ENCODE data around the gene ARSA. TPM values are rescaled to one million over a fixed set of nuclear protein-coding genes. Genes with fewer than 3 reads are reported as not detected.

Gene ARSA
- total and polyA plus RNA-seq, 2 of the 13 experiments (the other 11 are each of a cell fraction or from before 2014, with no cell fraction given) = 9.0 to 11.5 TPM

- Histone ChIP-seq H3K27me3 (ENCODE audit: control insufficient read depth in 1 of 2, insufficient read depth in 2 of 2, low read length in 2 of 2) (no peaks in the 10 kb centered on the region; a peak in 1 of 5 replicates), H3K4me3 (replicated peaks in 1 of 3; ENCODE audit: insufficient read depth in 1 of 3, low read depth in 2 of 3, low read length in 3 of 3) (no peak overlapping the region), H3K4me2 (ENCODE audit: low read depth, low read length) (no peak overlapping the region), H3K79me2 (ENCODE audit: insufficient read depth, low read length) (peaks cover 4% of the 10 kb centered on the region), H3K9ac (ENCODE audit: insufficient read depth, low read depth, low read length) (no peak overlapping the region), H2AFZ (ENCODE audit: low read length) (no peak overlapping the region), H3K4me1 (ENCODE audit: insufficient read depth, low read length) (peaks cover 73% of the 10 kb centered on the region), H4K20me1 (ENCODE audit: insufficient read depth, low read length) (no peaks in the 10 kb centered on the region), H3K36me3 (replicated peaks in 1 of 2; ENCODE audit: control insufficient read depth in 1 of 2, insufficient read depth in 2 of 2, low read length in 2 of 2) (no peaks in the 10 kb centered on the region), H3K9me3 (ENCODE audit: low read length) (no peaks in the 10 kb centered on the region), H3K27ac (ENCODE audit: extremely low read length, insufficient read depth, low read length) (no peak overlapping the region)
- in situ Hi-C loops (cut with HindIII; ENCODE audit: extremely low pct_ligation_motif_present, low pct_unique_long_range_greater_than_20kb) (loop anchor here (5.0 kb wide), 1 partner anchor 73 kb away; no protein-coding TSS in a partner anchor), intact Hi-C loops (cut with micrococcal nuclease; ENCODE audit: unreplicated experiment) (no loop called here)
- CTCF ChIA-PET (ENCODE audit: low intra/inter-chr PET ratio, low total read pairs) = no interaction called here
- POLR2A ChIA-PET = interaction anchor here (2.4 kb wide), 1 partner anchor 75 kb away, joined by 13 read pairs; no protein-coding TSS in a partner anchor
- no TSS peak for BruUV-seq (replicated peaks)
- no peak for FAIRE-seq
- no peak for ATAC-seq
- TF ChIP-seq ZC3H4 (CRISPR knock-in tag; IDR thresholded peaks at IDR 0.05; ENCODE audit: borderline replicate concordance) (no peak), ZBTB14 (CRISPR knock-in tag; IDR thresholded peaks at IDR 0.05) (no peak)
- WGBS (ENCODE audit: low lambda C conversion rate) = 87% methylated on average over 12 of the region's 16 CpGs
- no peak for DNase-seq (ENCODE audit: low spot score)
These were observed 3.4 kb downstream of the ARSA start for GRCh38 chr22:50624347-50625130.

- Histone ChIP-seq H3K4me2 (ENCODE audit: low read depth, low read length) (peak overlapping the region; percentile 97), H3K4me1 (ENCODE audit: insufficient read depth, low read length) (peaks cover 70% of the 10 kb centered on the region), H3K79me2 (ENCODE audit: insufficient read depth, low read length) (no peaks in the 10 kb centered on the region), H3K27me3 (ENCODE audit: control insufficient read depth in 1 of 2, insufficient read depth in 2 of 2, low read length in 2 of 2) (no peaks in the 10 kb centered on the region; a peak in 1 of 5 replicates), H3K36me3 (replicated peaks in 1 of 2; ENCODE audit: control insufficient read depth in 1 of 2, insufficient read depth in 2 of 2, low read length in 2 of 2) (no peaks in the 10 kb centered on the region), H3K27ac (ENCODE audit: extremely low read length, insufficient read depth, low read length) (peak overlapping the region; percentile 50), H3K9ac (ENCODE audit: insufficient read depth, low read depth, low read length) (peak overlapping the region; percentile 39), H2AFZ (ENCODE audit: low read length) (peak overlapping the region; percentile 7), H4K20me1 (ENCODE audit: insufficient read depth, low read length) (no peaks in the 10 kb centered on the region), H3K4me3 (replicated peaks in 1 of 3; ENCODE audit: insufficient read depth in 1 of 3, low read depth in 2 of 3, low read length in 3 of 3) (peak overlapping the region in 2 of 3 experiments; percentile 13 to 61; a peak in 4 of 6 replicates), H3K9me3 (ENCODE audit: low read length) (no peaks in the 10 kb centered on the region)
- DNase-seq (ENCODE audit: low spot score) (peak; percentile 68), ATAC-seq (peak; percentile 79), FAIRE-seq (peak; percentile 74)
- intact Hi-C loops (cut with micrococcal nuclease; ENCODE audit: unreplicated experiment) = loop anchor here (1.0 kb wide), 1 partner anchor 41 kb away; the partner anchor contains the start of gene CHKB
- WGBS (ENCODE audit: low lambda C conversion rate) = 27% methylated on average over 11 of the region's 16 CpGs
- ChIA-PET POLR2A (interaction anchor here (1.0 to 2.4 kb wide), 6 partner anchors 10 to 115 kb away, joined by 3 to 14 read pairs (median 5); partner anchors contain the start of genes LMF2, NCAPH2 and SCO2), CTCF (ENCODE audit: low intra/inter-chr PET ratio, low total read pairs) (interaction anchor here (0.6 to 2.2 kb wide), 6 partner anchors 17 to 77 kb away, joined by 3 to 12 read pairs (median 4); partner anchors contain the start of gene CHKB)
- in situ Hi-C loops (cut with HindIII; ENCODE audit: extremely low pct_ligation_motif_present, low pct_unique_long_range_greater_than_20kb) = no loop called here
- BruUV-seq (replicated peaks) = no TSS peak
- TF ChIP-seq CBX5 (CRISPR knock-in tag; IDR thresholded peaks at IDR 0.05; ENCODE audit: borderline replicate concordance) = no peak; the same call in 1 of the 2 replicates
- TF ChIP-seq E2F5 (CRISPR knock-in tag; conservative IDR thresholded peaks at IDR 0.05) = no peak
- 0 out of 2 replicates have a peak, but pooled peaks have one; percentile 36 for TF ChIP-seq RNF2 (conservative IDR thresholded peaks at IDR 0.05; ENCODE audit: low read depth)
- no peak for TF ChIP-seq ZBTB37 (CRISPR knock-in tag; IDR thresholded peaks at IDR 0.05)
- no peak for TF ChIP-seq PAX8 (CRISPR knock-in tag; IDR thresholded peaks at IDR 0.05; ENCODE audit: borderline replicate concordance)
- TF ChIP-seq RAD51 (IDR thresholded peaks at IDR 0.05; ENCODE audit: borderline replicate concordance) = peak; percentile 34; the same call in 1 of the 2 replicates
- TF ChIP-seq ARID3A (IDR thresholded peaks at IDR 0.05; ENCODE audit: low read depth, low read length) = no peak
These were observed 5.1 kb downstream of the ARSA start for GRCh38 chr22:50622723-50623327.

All from HepG2 (cell line).